RPMI8226 (cell line): ENCODE data around the gene ARL3.
A peak's percentile ranks its signal among the peaks of the same experiment; 100 is the strongest.
"Not testable (repeated sequence)": the region's sequence is repeated elsewhere in the genome, so short reads cannot be mapped to it uniquely, and the experiment has no call there.

ENCODE experiments used
- DNase-seq: peaks from one replicate; pipeline ENCODE4 v3.0.0-alpha.2; 2015

ARL3 gene

GRCh38 chr10:102713814-102714620, at the start of gene ARL3:
ARL3 (minus strand) TSS chr10:102714397; CDS start chr10:102714275, 122 bp downstream.
- DNase-seq: peak; percentile 97

- DNase-seq: no peak
These were observed 48.9 kb upstream of the ARL3 start for GRCh38 chr10:102763037-102763607.

GRCh38 chr10:102762401-102763015, 48.3 kb upstream of the ARL3 start:
- DNase-seq: no peak

GRCh38 chr10:102761981-102762380, 47.8 kb upstream of the ARL3 start:
- no peak for DNase-seq

GRCh38 chr10:102759497-102760210, 45.5 kb upstream of the ARL3 start:
- no peak for DNase-seq

- DNase-seq: not testable (repeated sequence)
These were observed 44.7 kb upstream of the ARL3 start for GRCh38 chr10:102758933-102759262.

- DNase-seq: no peak
These were observed 44.2 kb upstream of the ARL3 start for GRCh38 chr10:102758240-102758932.

- DNase-seq: no peak
These were observed 43.1 kb upstream of the ARL3 start for GRCh38 chr10:102757323-102757722.

GRCh38 chr10:102753718-102754117, 39.5 kb upstream of the ARL3 start:
- no peak for DNase-seq

- DNase-seq: peak; percentile 38
These were observed 38.9 kb upstream of the ARL3 start for GRCh38 chr10:102752934-102753664.

GRCh38 chr10:102752266-102752930, 38.2 kb upstream of the ARL3 start:
- DNase-seq: no peak

GRCh38 chr10:102745157-102745556, 31.0 kb upstream of the ARL3 start:
- no peak for DNase-seq

- peak; percentile 20 for DNase-seq
These were observed 30.3 kb upstream of the ARL3 start for GRCh38 chr10:102744374-102745051.

- DNase-seq: peak; percentile 96
These were observed 29.6 kb upstream of the ARL3 start, which contains the start of gene WBP1L for GRCh38 chr10:102743588-102744373. WBP1L (plus strand) TSS chr10:102743948; CDS start chr10:102744054, 106 bp downstream.

- no peak for DNase-seq
These were observed 28.9 kb upstream of the ARL3 start for GRCh38 chr10:102743078-102743587.

GRCh38 chr10:102742313-102742712, 28.1 kb upstream of the ARL3 start:
- DNase-seq: not testable (repeated sequence)

GRCh38 chr10:102741726-102742237, 27.6 kb upstream of the ARL3 start:
- no peak for DNase-seq

GRCh38 chr10:102740229-102740628, 26.0 kb upstream of the ARL3 start:
- no peak for DNase-seq

GRCh38 chr10:102738692-102739121, 24.5 kb upstream of the ARL3 start:
- no peak for DNase-seq
